Measurements from ENCODE around the gene ZNF92.
"Not testable (repeated sequence)": the region's sequence is repeated elsewhere in the genome, so short reads cannot be mapped to it uniquely, and the experiment has no call there.

Gene ZNF92

DNA sequence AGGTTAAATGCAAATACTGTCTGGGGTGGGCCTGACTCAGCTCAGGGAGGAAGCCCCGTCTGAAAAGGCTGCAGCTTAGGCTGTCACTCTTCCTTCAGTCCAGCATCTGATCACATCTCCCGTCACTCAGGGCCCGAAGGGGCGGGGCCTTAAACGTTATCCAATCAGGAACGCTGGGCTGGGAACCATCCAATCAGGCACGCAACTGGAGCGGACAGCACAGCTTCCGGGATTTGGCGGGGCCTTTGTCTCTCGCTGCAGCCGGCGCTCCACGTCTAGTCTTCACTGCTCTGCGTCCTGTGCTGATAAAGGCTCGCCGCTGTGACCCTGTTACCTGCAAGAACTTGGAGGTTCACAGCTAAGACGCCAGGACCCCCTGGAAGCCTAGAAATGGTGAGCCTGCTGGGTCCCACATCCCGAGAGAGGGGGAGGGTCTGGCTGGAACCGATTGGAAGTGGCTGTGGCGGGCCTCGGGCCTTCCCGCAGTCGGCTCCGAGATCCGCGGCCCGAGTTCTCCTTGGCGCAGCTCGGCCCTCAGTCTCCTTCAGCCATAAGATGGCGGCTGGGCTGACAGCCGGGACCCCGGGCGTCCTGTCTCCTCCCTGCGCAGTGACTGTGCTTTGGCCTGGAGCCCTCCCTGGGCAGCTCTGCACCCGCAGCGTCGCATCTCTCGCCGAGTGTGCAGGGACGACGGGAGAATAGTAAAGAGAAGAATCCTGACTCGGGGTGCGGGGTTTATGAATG is at the start of gene ZNF92:
Gene ZNF92, plus strand, starts transcription at position 248 of the 744 bp plus-strand sequence. Its CDS starts 143 bp downstream, at position 391.
- peak; percentile 95 for DNase-seq

DNA sequence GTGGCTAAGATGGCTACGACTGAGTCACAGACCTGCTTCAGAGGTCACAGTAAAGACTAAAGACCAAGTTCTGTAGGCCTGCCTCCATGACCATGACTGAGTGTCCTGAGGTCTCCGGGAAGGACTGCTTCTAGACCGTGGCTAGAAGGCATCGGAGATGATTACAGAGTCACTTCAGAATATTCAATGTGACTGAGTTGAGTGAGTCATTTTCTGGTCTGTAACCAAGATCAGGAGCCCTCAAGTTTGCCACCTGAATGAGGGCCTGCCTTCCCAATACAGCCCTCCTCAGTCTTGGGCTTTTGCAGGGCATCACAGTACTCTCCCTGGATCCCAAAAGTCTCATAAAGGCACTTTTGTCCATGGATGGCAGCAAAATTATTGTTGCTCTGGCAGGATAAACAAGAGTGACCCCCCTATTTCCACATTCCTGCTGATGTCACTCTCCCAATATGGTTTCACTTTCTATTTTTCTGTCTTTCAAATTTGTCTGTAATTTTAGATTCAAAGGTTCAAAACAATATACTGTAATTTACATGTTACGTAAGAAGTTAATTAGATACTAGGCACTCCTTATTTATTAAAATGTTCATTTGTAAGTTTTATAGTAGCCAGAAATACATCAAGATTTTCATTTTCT is 47.7 kb upstream of the ZNF92 start:
- DNase-seq, result no peak

DNA sequence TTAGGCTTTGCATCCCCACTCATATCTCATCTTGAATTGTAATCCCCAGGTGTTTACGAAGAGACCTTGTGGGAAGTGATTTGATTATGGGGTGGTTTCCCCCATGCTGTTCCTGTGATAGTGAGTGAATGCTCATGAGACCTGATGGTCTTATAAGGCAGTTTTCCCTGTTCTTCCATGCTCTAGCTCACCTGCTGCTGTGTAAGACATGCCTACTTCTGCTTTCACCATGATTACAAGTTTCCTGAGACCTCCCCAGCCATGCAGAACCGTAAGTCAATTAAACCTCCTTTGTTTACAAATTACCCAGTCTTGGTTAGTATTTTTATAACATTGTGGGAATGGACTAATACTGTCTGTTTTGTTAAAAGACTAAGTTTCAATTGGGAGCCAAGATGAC is 35.3 kb upstream of the ZNF92 start:
- DNase-seq, result no peak

DNA sequence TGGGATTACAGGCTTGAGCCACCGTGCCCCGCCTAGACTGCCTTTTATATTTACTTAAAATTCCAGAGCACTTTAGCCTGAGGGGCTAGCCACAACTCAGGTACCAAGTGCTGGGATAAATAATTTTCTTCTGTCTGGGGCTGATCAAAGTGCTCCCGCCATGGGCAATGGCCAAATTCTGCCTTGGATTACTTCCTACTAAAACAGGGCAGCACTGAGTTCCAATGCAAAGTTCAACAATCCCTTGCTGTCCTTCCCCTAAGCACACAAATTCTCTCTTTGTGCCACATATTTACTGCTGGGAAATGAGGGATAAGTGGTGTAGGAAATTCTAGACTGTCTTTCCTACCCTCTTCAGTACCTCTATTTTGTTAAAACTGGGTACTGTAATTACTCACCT is 34.4 kb upstream of the ZNF92 start:
- DNase-seq, result no peak

DNA sequence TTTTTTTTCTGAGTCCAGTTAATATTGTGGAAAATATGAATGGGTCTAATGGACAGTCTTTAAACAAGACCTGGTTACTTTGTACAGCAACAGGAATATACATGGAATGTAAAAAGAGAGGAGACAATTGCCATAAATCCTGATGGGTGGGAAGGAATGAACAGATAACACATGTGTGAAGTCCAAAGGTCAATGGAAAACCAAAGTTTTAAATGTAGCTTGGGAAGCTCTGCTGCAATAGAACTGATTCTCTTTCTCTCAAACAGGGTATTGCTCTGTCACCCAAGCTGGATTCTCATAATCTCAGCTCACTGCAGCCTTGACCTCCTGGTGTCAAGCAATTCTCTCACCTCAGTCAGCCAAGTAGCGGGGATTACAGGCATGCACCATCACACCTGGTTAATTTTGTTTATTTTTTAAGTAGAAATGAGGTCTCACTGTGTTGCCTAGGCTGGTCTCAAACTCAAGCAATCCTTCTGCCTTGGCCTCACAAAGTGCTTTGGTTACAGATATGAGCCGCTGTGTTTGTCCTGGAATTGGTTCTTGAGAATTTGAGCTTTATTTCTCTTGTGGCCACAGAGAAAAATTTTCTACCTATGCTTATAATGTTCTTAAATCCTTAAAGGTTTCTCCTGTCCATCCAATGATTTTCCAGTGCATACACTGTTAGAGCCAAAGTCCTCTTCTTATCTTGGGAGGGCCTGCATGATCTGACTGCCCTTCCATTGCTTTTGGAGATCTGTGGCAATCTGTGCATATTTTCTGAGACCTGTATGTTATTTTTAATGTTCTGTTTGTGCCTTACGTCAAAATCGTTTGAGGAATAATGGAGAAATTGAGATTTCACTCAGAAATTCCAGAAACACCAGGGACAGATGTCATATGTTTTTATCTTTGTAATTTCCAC is 30.7 kb upstream of the ZNF92 start:
- DNase-seq, result no peak

DNA sequence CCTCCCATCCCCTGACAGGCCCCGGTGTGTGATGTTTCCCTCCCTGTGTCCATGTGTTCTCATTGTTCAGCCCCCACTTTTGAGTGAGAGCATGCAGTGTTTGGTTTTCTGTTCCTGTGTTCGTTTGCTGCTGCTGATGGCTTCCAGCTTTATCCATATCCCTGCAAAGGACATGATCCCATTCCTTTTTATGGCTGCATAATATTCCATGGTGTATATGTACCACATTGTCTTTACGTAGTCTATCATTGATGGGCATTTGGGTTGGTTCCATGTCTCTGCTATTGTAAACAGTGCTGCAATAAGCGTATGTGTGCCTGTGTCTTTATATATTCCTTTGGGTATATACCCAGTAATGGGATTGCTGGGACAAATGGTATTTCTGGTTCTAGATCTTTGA is 29.1 kb upstream of the ZNF92 start:
- not testable (repeated sequence) for DNase-seq

DNA sequence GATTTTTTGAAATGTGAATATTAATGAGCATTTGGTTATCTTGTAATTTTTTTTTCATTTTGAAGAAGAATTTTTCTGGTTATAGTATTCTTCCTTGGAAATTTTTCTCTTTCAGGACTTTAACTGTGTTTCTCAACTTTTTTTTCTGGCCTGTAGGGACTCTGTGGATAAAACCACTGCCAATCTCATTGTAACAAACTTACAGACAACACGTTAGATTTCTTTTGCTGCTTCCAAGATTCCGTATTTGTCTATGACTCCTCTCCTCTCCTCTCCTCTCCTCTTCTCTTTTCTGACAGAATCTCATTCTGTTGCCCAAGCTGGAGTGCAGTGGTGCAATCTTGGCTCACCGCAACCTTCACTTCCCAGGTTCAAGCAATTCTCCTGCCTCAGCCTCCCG is 19.4 kb upstream of the ZNF92 start:
- no peak for DNase-seq

DNA sequence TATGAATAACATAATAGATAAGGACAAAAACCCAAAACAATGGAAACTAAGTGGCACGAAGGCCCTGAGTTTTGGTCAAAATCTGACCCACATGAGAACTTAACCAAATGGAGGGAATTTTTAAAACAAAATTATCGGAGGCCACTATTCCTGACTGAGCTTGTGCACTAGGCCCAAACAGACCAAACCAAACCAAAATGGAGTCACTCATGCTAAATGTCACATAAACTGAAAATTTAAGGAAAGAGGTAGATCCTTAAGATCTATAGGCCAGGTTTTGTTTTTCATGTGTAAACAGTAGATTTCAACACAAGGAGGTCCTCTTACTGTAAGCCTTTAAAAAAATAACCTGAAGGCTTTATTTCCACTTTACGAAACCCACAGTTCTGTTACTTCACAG is 3.8 kb upstream of the ZNF92 start:
- no peak for DNase-seq

DNA sequence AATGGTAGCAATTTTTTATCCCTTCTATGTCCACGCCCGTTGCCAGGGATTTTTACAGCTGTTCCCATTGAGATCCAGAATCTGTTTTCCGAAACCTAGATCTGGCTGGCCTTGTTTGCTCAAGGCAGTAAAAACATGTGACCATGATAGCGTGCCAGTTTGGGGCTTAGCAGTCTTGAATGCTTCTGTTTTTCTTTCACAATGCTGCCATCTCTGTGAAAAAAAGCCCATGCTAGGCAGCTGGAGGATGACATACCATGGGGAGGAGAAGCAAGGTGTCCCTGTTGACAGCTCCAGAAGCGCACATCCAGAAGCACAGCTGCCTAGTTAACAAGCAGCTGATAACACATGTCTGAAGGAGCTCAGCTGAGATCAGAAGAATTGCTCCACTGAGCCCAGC is 2.2 kb upstream of the ZNF92 start:
- no peak for DNase-seq

DNA sequence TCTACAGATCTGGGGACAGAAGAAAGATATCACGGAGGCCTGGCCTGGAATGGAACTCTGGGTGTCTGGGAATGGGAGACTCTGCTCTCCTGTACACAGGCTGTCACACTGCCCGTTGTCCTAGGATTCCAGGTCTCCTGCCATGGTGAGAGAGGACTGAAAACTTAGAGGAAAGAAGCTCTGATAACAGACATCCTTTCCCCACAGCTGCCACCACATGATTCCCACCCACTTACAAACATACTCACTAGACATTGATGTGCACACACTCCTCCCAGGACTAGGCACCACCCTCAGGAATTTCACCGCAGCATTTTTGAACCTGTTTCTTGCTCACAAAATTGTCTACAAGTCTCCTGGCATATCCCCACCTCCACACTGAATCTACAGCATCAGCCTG is 5.7 kb downstream of the ZNF92 start:
- no peak for DNase-seq

DNA sequence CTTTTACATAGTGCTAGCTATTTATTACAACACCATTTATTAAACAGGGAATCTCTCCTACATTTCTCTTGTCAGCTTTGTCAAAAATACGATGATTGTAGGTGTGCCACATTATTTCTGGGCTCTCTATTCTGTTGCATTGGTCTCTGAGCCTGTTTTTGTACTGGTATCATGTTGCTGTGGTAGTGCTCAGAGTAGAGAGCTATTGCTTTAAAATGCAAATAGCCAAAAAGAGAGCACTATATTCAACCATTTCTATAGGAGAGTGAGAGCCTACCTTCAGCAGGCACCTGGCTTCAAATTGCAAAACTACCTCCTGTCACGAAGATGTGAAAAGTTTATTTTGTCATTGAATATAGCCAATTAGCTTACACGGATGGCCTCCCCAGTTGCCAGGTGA is 8.1 kb downstream of the ZNF92 start:
- DNase-seq, result no peak

DNA sequence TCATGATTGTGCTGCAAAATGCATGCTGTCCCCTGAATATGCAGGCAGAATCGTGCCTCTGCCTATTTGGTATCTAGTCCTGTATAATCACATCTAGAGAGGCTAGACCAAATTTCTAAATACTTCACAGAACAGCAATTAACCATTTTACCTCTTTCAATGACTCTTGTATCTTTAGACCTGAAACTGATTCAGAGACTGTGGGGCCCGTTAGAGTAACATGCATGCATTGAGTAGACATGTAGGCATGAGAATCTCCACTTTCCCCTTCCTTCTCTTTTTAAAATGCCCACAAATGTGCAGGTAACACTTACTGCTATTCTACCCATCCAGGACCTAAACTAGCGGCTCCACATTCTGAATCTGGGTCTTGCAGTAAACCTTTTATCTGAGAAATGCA is 8.8 kb downstream of the ZNF92 start:
- DNase-seq, result no peak

DNA sequence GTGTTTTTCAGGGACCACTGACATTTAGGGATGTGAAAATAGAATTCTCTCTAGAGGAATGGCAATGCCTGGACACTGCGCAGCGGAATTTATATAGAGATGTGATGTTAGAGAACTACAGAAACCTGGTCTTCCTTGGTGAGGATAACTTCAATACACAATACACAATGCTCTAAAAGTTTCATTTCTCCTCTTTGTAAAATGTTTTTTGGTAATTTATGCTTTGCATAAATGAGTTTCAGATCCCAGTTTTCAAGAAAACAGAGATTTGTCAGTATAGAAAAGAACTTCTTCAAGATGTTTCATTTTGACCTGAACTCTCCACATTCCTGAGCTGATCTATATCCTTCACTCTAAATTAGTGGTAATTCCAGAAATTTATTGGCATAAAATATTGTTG is 14.2 kb downstream of the ZNF92 start:
- no peak for DNase-seq

DNA sequence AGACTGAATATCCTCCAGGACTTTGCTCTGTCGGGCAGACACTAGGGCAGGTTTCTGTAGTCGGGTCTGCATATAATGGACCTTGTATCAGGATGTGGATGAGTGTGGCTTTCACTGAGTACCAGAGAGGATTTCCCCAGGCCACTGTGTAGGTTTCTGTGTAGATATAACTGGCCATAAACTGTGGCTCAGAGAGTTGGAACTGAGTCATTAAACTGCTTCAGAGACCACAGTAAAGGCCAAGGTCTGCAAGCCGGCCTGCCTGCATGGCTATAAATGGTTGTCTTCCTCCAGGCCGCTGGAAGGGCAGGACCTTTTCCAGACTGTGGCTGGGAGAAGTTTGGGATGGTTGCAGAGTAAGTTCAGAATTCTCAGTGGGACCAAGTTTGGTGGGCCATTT is 16.9 kb downstream of the ZNF92 start:
- no peak for DNase-seq

DNA sequence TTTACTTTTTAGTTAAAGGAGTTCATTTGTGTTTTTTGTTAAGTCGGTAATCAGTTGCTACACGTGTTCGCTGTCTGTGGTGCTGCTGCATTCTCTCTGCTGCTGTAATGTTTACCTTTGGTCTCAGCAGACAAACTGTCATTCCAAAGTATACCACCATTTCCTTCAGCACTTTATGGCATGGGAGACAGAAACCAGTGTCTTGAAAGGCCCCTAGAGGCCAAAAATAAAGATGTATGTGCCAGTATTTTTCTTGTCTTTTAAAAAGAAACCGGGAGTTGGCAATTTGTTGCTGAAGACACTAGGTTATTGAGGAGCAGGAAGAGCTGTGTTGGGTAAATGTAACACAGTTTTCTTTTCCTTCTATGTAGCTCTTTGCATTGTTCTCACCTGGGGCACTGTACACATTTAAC is 24.1 kb downstream of the ZNF92 start:
- DNase-seq, result no peak

DNA sequence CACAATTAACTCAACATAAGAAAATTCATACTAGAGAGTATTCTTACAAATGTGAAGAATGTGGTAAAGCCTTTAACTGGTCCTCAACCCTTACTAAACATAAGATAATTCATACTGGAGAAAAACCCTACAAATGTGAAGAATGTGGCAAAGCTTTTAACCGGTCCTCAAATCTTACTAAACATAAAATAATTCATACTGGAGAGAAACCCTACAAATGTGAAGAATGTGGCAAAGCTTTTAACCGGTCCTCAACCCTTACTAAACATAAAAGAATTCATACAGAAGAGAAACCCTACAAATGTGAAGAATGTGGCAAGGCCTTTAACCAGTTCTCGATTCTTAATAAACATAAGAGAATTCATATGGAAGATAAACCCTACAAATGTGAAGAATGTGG is 25.0 kb downstream of the ZNF92 start:
- DNase-seq, result not testable (repeated sequence)

DNA sequence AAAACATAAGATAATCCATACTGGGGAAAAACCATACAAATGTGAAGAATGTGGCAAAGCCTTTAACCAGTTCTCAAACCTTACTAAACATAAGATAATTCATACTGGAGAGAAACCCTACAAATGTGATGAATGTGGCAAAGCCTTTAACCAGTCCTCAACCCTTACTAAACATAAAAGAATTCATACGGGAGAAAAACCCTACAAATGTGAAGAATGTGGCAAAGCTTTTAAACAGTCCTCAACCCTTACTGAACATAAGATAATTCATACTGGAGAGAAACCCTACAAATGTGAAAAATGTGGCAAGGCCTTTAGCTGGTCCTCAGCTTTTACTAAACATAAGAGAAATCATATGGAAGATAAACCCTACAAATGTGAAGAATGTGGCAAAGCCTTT is 25.4 kb downstream of the ZNF92 start:
- DNase-seq, result not testable (repeated sequence)

DNA sequence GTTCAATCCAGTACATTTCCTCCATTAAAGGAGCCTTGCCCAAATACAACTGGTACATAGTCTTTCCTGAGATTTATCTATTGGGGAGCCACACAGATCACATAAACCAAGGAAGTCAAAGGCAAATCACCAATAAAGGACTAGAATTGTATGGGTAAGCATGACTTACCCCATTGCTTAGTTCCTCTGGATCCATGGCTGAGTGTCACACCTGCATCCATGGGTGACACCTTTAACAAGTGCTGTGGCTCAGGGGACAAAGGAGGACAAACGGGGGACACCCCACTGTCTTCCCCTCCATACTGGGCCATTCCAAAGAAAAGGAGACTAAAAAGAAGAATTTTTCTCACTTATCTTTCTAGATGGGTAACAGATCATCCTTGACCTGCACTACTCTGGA is 30.4 kb downstream of the ZNF92 start:
- no peak for DNase-seq

DNA sequence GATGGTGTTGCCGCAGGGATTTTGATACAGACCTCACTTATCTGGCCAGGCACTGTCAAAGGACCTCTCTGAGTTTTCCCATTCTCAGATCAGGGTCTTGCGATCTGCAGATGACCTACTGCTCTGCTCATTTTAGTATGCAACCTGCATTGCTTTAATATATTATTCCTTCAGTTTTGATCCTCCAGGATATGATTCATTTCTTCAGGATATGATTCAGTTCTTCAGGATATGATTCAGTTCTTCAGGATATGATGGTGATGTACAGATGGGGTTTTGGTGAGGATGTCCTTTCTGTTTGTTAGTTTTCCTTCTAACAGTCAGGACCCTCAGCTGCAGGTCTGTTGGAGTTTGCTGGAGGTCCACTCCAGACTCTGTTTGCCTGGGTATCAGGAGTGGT is 33.1 kb downstream of the ZNF92 start:
- not testable (repeated sequence) for DNase-seq

DNA sequence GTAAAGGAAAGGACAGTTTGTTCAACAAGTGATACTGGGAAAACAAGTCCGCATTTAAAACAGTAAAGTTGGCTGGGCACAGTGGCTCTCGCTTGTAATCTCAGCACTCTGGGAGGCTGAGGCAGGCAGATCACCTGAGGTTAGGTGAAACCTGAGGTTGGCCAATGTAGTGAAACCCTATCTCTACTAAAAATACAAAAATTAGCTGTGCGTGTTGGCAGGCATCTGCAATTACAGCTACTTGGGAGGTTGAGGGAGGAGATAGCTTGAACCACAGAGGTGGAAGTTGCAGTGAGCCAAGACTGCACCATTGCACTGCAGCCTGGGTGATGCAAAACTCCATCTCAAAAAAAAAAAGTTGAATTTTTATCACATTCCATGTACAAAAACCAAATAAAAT is 35.7 kb downstream of the ZNF92 start:
- no peak for DNase-seq

DNA sequence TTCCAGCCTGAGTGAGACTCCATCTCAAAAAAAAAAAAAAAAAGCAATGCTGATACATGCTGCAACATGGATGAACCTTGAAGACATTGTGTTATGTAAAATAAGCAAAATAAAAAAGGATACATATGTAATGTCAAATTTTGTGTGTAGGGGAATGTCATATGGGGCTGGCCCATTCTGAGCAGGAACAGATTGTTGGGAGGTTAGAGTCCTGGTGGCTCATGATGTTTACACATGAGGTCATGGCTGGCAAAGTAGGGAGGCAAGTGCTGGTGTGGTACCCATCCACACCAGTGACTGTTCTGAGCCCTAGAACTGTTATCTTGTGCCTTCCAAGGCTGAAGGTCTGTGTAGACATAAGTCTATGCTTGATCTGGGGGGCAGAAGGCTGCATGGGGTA is 37.6 kb downstream of the ZNF92 start:
- DNase-seq, result no peak

DNA sequence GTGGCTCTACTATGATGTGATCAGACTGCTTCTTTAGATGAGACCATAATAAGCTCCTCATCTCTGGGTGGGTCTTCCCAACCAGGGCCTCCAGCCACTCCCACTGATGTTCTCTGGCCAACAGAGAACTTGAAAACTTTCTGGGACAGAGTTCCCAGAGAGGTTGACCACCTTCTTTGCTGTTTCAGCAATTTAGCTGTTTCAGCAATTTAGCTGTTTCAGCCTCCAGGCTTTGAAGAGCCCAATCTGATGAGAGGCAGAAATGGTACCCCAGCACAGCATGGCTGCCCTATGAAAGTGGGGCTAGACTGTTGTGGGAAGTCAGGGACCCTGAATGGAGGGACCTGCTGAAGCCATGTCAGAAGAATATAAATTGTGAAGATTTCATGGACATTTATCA is 49.0 kb downstream of the ZNF92 start:
- no peak for DNase-seq

DNA sequence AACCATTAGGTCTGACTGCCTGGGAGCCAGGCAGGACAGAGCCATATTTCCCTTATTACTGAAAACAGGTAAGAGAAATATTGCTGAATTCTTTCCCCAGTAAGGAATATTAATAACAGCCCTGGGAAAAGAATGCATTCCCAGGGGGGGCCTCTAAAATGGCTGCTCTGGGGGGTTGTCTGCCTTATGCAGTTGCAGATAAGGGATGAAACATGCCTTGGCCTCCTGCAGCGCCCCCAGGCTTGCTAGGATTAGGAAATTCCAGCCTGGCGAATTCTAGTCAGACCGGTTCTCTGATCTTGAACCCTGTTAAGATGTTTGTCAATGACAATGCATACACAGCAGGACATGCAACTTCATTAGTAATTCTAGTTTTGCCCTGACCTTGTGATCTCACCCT is 49.6 kb downstream of the ZNF92 start:
- not testable (repeated sequence) for DNase-seq
